GOT3 (cell line): Measurements from ENCODE around the gene UMAD1.

ENCODE experiments used
- DNase-seq: peaks from one replicate; lab custom pipeline; 2025; ENCODE audit warnings: mixed read lengths; lab: John Stamatoyannopoulos, UW

The UMAD1 gene

DNA sequence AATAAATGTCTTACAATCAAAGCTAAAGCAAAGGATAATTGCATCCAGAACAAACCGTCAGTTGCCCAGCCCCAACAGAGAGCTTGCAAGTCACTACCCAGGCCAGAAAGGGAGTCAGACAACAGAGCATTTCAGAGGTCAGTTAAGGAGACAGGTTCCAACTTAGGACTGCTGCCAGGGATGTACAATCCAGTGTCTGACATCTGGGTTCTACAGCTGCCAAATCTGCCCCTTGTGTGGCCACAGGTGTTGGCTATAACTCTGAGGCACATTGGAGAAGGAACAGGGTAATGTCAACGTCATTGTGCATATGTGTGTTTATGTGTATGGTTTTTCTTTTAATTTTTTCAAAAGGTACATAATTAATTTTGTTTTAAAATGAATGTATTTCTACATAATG is 242.8 kb downstream of the UMAD1 start:
- DNase-seq = no peak

GRCh38 chr7:7884855-7885254 is 244.3 kb downstream of the UMAD1 start:
- no peak for DNase-seq

DNA sequence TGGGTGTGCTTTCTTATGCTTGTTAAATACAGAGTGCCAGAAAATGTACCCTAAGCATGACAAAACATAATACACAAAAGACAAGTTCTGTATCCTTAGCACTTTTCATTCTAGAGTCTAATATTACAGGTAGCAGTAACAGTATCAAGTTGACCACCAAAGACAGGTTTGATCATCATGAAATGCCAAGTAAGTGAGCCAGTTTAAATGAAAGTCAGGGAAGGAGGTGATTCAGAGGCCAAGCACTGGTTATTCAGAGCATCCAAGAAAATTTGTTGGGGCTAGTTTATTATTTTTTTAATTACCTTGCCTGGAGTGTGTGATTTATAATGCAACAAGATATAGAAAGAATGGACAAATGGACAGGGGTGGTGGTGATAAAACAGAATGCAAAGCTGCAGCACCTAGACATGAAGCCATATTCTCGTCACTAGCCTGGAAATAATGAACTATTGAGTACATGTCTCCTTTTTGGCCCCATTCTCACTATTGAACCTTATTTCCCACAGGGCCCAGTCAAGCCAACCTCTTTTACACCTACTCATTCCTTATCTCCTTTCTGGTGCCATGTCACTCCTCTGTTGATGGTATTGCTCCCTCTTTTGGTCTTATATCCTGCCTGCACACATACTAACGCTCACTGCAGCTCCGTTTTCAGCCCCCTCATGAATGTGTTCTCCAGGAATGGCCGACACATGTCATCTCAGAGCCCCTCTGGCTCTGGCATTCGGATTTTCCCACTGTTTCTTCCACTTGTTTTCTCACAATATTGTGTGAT is 249.4 kb downstream of the UMAD1 start:
- no peak for DNase-seq

- no peak for DNase-seq
Measured at GRCh38 chr7:7895004-7895650, 254.6 kb downstream of the UMAD1 start.

DNA sequence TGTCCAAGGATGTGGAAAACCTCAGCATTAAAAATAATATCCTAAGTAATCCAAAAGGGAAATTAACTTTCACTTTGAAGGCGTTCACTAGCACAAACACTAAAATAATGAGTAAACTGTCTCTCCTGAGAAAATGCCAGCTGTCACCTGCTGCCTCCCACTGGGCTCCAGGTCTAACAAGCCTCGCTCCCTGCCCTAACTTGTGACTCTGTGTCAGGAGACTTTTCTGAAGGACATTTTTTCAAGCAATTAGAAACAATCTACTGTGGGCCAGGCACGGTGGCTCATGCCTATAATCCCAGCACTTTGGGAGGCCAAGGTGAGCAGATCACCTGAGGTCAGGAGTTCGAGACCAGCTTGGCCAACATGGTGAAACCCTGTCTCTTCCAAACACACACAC is 255.2 kb downstream of the UMAD1 start:
- no peak for DNase-seq

DNA sequence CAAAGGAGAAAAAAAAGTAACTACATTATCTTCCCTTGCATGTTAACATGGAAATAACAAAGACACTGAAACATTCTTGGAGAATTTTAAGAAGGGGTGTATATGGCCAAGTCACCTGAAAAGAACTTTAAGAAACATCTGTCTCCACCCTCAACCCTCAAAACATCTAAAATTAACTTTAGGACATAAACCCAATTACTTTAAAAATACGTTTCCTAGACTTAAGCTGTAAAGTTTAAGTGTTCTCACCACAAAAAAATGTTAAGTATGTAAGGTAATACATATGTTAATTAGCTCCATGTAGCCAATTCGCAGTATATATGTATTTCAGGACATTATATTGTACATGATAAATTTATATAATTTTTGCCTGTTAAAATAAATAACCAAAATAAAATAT is 257.0 kb downstream of the UMAD1 start:
- no peak for DNase-seq

DNA sequence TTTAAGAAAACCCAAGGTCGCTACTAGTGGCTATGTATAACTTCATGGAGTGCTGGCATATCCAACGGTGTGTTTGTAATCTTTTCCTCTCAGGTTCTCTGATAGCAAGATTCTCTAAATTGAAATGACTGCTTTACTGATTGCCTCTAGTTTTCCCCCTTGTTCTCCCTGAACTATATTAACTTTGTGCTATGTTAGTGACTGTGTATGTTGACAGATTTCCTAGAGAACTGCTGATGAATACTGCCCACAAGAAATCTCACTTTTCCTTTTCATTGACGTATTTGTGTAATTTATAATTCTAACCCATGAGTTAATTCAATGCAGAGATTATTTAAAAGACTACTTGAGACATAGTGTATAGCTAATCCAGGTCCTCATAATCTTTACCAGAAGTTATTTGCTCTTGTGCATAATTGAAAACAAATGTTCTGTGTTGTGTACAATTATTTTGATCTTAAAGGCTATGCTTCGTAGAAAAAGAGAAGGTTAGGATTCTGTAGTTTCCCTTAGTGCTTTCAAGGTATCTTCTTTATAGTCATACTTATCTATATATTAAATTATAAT is 257.5 kb downstream of the UMAD1 start:
- no peak for DNase-seq

DNA sequence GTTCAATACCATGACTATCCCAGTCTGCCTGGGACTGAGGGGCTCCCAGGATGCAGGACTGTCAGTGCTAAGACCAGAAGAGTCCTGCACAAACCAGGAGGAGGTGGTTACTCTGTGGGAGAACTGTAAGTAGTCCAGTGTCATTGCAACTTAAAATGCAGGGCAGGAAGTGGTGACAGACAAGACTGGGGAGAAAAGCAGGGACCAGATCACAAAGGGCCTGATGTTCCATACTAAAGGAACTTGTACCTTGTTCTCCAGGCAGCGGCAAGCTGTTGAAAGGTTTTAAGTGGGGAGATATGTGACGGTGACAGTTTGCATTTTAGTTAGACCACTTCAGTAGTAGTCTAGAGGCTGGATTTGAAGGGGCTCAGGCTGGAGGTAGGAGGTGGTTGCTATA is 262.3 kb downstream of the UMAD1 start:
- DNase-seq = no peak

GRCh38 chr7:7907306-7907705 is 266.8 kb downstream of the UMAD1 start:
- no peak for DNase-seq

GRCh38 chr7:7908622-7909145 is 268.1 kb downstream of the UMAD1 start:
- no peak for DNase-seq

DNA sequence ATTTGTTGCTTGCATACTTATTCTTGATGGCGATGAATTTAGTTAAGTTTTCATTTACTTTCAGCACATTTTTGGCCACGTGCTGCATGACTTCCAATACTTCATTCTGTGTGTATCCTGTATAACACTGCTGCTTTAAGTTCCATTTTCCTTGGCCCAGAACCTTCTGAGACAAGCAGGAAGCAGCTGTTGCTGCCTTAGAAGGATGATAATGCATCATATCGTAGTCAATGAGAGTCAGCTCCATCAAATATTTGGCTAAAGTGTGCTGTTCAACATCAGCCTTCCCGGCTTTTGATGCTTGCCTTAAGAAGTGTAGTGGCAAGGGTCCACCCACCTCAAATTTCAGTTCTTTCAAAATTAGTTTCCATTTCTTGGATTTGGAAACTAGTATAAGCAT is 268.8 kb downstream of the UMAD1 start:
- DNase-seq = no peak

GRCh38 chr7:7911369-7912123 is 271.0 kb downstream of the UMAD1 start:
- DNase-seq = no peak

- DNase-seq = no peak
Measured at GRCh38 chr7:7912937-7913336, 272.4 kb downstream of the UMAD1 start.

DNA sequence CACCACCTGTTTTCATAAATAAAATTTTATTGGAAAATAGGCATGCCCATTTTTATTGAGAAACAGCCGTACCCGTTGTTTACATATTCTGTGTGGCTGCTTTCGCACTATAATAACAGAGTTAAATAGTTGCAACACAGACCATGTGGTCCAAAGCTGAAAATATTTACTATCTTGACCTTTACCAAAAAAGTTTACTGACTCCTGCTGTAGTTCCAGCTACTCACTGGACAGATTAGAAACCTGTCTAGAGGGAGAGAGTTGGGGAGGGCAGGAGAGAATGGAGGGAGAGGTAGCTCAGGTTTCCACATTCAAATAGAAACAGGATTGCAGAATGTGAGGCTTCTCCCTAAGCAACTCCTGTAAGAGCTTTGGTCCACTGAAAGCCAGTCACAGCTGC is 273.0 kb downstream of the UMAD1 start:
- DNase-seq = no peak

GRCh38 chr7:7914547-7914946 is 274.0 kb downstream of the UMAD1 start:
- DNase-seq = no peak

GRCh38 chr7:7916064-7916463 is 275.5 kb downstream of the UMAD1 start:
- no peak for DNase-seq

GRCh38 chr7:7917593-7917992 is 277.0 kb downstream of the UMAD1 start:
- DNase-seq = no peak

DNA sequence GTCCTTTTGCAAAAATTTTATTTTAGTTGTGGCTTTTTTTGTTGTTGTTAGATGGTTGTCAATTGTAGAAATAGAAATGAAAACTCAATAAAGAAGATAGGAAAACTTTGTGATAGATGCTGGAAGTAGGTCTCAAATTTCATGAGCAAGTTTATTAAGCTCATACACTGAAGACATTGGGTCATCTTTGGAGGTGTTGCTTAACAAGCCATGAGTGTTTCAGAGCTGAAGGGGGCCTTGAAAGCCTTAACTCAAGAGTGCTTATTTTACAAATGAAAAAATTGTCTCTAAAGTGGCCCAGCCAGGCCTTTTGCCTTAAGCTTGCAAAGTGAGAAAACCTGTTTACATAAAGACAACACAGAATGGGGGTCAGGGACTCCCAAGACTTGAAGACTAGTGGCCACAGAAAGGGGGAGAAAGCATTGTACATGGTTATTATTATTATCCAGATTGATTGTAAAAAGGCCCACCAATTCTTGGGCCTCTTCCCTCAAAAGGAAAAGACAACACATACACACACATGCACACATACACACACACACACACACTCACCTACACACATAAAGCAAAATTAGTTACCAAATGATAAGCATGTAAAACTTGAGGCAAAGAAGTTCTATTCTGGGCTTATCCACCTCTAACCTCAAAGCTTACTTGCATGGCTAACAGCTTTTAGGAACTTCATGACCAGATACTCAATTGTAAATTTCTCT is 278.3 kb downstream of the UMAD1 start:
- no peak for DNase-seq

GRCh38 chr7:7919449-7919945 is 278.9 kb downstream of the UMAD1 start:
- DNase-seq = no peak

DNA sequence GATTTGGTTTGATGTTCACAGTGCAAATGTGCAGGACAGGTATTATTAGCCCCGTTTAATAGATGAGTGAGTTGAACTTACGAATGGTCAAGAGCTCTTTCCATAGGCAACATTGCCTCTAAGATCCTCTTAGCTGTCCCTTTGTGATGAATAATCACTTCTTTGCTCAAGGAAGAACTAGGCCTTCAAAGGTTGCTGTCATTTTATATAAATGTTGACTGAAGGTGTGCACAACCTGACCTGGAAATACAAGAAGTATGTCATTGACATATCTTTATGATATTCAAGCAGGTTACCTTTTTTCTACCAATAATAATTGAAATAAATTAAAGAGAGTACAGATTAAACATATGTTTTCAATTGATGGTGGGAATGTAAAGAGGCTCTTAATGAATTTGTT is 279.5 kb downstream of the UMAD1 start:
- DNase-seq = no peak

- DNase-seq = no peak
Measured at GRCh38 chr7:7920481-7920880, 279.9 kb downstream of the UMAD1 start.

GRCh38 chr7:7921830-7922229 is 281.3 kb downstream of the UMAD1 start:
- no peak for DNase-seq
